Activated CD8-positive, alpha-beta T cell treated with anti-CD3 and anti-CD28 coated beads for 36 hours (primary cell): ENCODE measurements around the gene THADA. TPM values are rescaled to one million over a fixed set of nuclear protein-coding genes. Genes with fewer than 3 reads are reported as not detected.
"Not testable (repeated sequence)": the region's sequence is repeated elsewhere in the genome, so short reads cannot be mapped to it uniquely, and the experiment has no call there.

ENCODE experiments used
- ATAC-seq: fragments of 200-7000 bp; cut with Tn5 transposase; one replicate; pipeline ENCODE4 v1.10.0; 2021; ENCODE audit warnings: mild to moderate bottlenecking, moderate library complexity
- CTCF ChIA-PET: fragments of 350-600 bp; sonication (Branson Sonifier 250); formaldehyde crosslinking; loops from one replicate; lab custom pipeline; 2021; ENCODE audit warnings: antibody characterized with exemption; lab: Charles Lee
- POLR2A ChIA-PET: fragments of 350-600 bp; sonication (Branson Sonifier 250); formaldehyde crosslinking; loops from one replicate; lab custom pipeline; 2021; ENCODE audit warnings: antibody characterized with exemption; lab: Charles Lee
- DNase-seq: peaks from one replicate; pipeline ENCODE4 v3.0.0-alpha.2; 2020
- H3K27ac Mint-ChIP-seq: one replicate; pipeline ENCODE4 v1.8.0; 2021; ENCODE audit warnings: mild to moderate bottlenecking, mixed read lengths
- H3K27me3 Mint-ChIP-seq: one replicate; pipeline ENCODE4 v1.8.0; 2021; ENCODE audit warnings: mixed read lengths
- H3K36me3 Mint-ChIP-seq: one replicate; pipeline ENCODE4 v1.8.0; 2021; ENCODE audit warnings: low read depth, mixed read lengths
- H3K4me1 Mint-ChIP-seq: one replicate; pipeline ENCODE4 v1.8.0; 2021; ENCODE audit warnings: low read depth, mixed read lengths
- H3K4me3 Mint-ChIP-seq: one replicate; pipeline ENCODE4 v1.8.0; 2021; ENCODE audit warnings: mild to moderate bottlenecking, moderate library complexity, mixed read lengths
- H3K9me3 Mint-ChIP-seq: one replicate; pipeline ENCODE4 v1.8.0; 2021; ENCODE audit warnings: mixed read lengths
- intact Hi-C: fragments of 100-400 bp; cut with micrococcal nuclease; formaldehyde crosslinking; loops from one replicate; pipeline ENCODE4 v1.10.0; 2022
- total RNA-seq, 2 experiments: library from RNA; stranded (reverse); gene quantifications; one replicate each; pipeline ENCODE4 v1.2.3, GENCODE V29; 2021
- TF ChIP-seq, protein P1 (sequence below): fragments of 200-600 bp; IDR thresholded peaks from one replicate; pipeline ENCODE4 v1.8.0; 2022; ENCODE audit warnings: antibody characterized with exemption, mild to moderate bottlenecking

The THADA gene
- total RNA-seq, 2 experiments from 2014 or later: 31.3 to 31.6 TPM

DNA sequence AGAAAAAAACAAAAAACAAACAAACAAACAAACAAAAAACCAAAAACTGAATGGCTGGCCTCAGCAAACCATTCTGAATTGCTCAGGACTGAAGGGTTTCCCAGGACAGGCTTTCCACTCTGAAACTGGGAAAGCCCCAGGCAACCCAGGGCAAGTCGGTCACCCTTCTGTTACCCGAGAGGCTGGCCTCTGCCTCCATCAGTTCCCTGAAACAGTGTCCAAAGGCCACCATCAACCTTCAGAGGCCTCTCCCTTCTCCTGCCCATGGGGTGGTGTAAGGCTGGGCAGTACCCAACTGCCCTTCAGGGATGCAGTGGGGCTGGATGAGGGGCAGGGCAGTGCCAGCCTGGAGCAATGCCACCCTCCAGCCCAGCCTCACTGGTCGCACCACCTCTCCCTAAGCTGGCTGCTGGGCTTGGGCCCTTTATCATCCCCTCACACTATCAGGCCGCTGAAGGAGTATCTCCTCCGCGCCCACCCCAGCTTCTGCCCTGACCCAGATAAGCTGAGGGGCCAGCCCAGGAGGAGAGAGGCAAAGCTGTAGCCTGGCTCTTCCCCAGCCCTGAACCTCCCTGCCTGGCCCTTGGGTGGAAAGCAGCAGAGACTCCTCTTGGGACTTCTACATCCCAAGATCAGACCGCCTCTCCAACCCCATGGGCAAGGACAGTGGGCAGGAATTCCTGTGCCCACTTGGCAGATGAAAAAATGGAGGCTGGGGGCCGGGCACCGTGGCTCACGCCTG lies 405.4 kb downstream of the THADA start:
- ChIA-PET POLR2A (interaction anchor here (3.3 kb wide), 1 partner anchor 15 kb away, joined by 12 read pairs; no protein-coding TSS in a partner anchor), CTCF (interaction anchor here (0.6 to 3.3 kb wide), 3 partner anchors 13 to 62 kb away, joined by 3 to 14 read pairs (median 4); no protein-coding TSS in a partner anchor)
- Mint-ChIP-seq H3K4me3 (no peak overlapping the region), H3K27me3 (no peaks in the 10 kb centered on the region), H3K27ac (no peak overlapping the region), H3K4me1 (peaks cover 62% of the 10 kb centered on the region), H3K36me3 (no peaks in the 10 kb centered on the region), H3K9me3 (no peaks in the 10 kb centered on the region)
- intact Hi-C loops: no loop called here
- no peak for DNase-seq
- TF ChIP-seq, protein P1, sequence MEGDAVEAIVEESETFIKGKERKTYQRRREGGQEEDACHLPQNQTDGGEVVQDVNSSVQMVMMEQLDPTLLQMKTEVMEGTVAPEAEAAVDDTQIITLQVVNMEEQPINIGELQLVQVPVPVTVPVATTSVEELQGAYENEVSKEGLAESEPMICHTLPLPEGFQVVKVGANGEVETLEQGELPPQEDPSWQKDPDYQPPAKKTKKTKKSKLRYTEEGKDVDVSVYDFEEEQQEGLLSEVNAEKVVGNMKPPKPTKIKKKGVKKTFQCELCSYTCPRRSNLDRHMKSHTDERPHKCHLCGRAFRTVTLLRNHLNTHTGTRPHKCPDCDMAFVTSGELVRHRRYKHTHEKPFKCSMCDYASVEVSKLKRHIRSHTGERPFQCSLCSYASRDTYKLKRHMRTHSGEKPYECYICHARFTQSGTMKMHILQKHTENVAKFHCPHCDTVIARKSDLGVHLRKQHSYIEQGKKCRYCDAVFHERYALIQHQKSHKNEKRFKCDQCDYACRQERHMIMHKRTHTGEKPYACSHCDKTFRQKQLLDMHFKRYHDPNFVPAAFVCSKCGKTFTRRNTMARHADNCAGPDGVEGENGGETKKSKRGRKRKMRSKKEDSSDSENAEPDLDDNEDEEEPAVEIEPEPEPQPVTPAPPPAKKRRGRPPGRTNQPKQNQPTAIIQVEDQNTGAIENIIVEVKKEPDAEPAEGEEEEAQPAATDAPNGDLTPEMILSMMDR: no peak
- no peak for ATAC-seq

DNA sequence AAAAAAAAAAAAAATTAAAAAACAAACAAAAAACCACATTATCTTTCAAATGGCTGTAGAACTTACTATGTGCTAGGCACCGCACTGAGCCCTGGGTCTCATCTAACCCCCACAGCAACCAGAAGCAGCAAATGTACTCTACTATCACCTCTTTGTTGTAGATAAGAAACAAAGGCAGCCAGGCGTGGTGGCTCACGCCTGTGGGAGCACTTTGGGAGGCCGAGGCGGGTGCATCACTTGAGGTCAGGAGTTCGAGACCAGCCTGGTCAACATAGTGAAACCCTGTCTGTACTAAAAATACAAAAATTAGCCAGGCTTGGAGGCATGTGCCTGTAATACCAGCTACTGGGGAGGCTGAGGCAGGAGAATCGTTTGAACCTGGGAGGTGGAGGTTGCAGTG lies 406.0 kb downstream of the THADA start:
- H3K4me3 Mint-ChIP-seq, ATAC-seq, intact Hi-C loops, H3K27me3 Mint-ChIP-seq, H3K9me3 Mint-ChIP-seq, H3K36me3 Mint-ChIP-seq, H3K27ac Mint-ChIP-seq, DNase-seq: not testable (repeated sequence)
- peaks cover 63% of the 10 kb centered on the region for H3K4me1 Mint-ChIP-seq
- POLR2A ChIA-PET: interaction anchor here (3.3 kb wide), 1 partner anchor 15 kb away, joined by 12 read pairs; no protein-coding TSS in a partner anchor
- CTCF ChIA-PET: interaction anchor here (1.6 kb wide), 1 partner anchor 20 kb away, joined by 3 read pairs; no protein-coding TSS in a partner anchor

DNA sequence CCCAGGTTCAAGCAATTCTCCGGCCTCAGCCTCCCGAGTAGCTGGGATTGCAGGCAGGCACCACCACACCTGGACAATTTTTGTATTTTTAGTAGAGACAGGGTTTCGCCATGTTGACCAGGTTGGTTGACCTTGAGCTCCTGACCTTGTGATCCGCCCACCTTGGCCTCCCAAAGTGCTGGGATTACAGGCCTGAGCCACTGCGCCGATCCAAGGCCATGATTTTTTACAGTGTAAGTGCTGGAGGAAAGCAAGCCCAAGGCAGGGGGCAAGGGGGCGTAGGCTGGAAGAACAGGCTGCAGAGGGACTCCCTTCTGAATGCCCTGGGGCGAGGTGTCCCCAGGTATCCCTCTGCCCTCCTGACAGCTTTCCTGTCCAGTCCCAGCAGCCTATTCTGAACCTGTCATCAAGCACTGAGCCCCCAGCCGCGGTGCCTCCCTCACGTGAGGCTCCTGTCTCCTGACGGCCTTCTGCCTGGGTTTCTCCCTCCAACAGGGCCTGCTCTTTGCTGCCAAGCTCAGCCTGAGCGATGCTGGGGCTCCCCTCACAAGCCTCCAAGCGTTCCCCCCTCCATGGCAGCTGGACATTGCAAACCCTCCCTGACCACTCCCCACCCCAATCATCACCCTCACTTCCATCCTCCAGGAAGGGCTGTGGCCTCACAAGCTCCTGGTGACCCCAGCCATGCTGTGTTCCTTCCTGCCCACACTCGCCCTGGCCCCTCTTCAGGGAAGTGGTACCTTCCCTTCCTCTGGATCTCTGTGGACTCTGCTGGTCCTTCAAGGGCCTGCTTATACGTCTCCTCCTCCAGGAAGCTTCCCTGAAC lies 407.1 kb downstream of the THADA start:
- no peaks in the 10 kb centered on the region for H3K9me3 Mint-ChIP-seq
- H3K36me3 Mint-ChIP-seq: no peaks in the 10 kb centered on the region
- DNase-seq: no peak
- intact Hi-C loops: no loop called here
- ATAC-seq: no peak
- TF ChIP-seq, protein P1: no peak
- no peaks in the 10 kb centered on the region for H3K27me3 Mint-ChIP-seq
- no peak overlapping the region for H3K4me3 Mint-ChIP-seq
- H3K4me1 Mint-ChIP-seq: peaks cover 63% of the 10 kb centered on the region
- CTCF ChIA-PET: interaction anchor here (1.0 to 1.3 kb wide), 2 partner anchors 14 to 24 kb away, joined by 3 read pairs; no protein-coding TSS in a partner anchor
- POLR2A ChIA-PET: interaction anchor here (0.6 to 3.3 kb wide), 5 partner anchors 14 to 51 kb away, joined by 3 to 12 read pairs (median 3); no protein-coding TSS in a partner anchor
- H3K27ac Mint-ChIP-seq: no peak overlapping the region

DNA sequence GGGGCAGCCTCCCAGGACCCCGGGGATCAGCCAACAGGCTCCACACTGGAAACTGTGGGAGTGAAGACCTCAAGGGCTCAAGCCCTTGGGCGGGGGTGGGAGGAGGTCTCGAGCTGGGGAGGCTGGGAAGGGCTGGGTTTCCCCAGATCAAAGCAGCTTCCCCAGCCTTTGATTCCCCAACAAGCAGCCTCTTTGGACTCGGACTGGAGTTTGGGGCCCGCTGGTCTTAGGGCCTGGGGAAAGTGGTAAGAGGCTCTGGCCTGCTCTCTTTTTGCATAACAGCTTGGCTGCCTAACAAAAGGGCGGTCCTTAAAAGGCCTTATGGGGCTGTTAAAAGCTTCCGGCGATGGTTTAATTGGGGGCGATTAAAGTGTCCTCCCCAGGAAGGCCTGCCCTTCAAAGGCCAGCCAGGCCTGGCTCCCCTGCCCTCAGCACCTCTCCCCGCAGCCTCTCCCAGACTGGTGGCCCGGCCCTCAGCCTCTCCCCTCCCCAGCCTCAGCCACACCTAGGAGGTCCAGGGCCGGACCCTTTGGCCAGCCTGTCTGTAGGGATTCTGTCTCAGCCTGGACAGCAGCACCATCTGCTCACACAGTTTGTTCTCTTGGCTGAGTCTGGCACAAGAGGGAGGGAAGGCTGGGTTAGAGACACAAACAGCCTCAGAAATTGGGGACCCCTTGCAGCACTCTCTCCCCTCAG lies 409.0 kb downstream of the THADA start:
- peaks cover 46% of the 10 kb centered on the region for H3K4me1 Mint-ChIP-seq

More for the DNA sequence above, 409.0 kb downstream of the THADA start:
- Mint-ChIP-seq H3K9me3 (no peaks in the 10 kb centered on the region), H3K27ac (no peak overlapping the region), H3K4me3 (no peak overlapping the region), H3K36me3 (no peaks in the 10 kb centered on the region), H3K27me3 (no peaks in the 10 kb centered on the region)
- ATAC-seq (no peak), DNase-seq (no peak)
- ChIA-PET POLR2A (interaction anchor here (1.0 to 2.0 kb wide), 4 partner anchors 9 to 16 kb away, joined by 3 to 9 read pairs (median 3); no protein-coding TSS in a partner anchor), CTCF (interaction anchor here (0.6 to 0.8 kb wide), 4 partner anchors 9 to 60 kb away, joined by 3 to 4 read pairs (median 3); no protein-coding TSS in a partner anchor)
- TF ChIP-seq, protein P1: no peak
- intact Hi-C loops: no loop called here
